Measurements from ENCODE around the gene MED29.

DNA sequence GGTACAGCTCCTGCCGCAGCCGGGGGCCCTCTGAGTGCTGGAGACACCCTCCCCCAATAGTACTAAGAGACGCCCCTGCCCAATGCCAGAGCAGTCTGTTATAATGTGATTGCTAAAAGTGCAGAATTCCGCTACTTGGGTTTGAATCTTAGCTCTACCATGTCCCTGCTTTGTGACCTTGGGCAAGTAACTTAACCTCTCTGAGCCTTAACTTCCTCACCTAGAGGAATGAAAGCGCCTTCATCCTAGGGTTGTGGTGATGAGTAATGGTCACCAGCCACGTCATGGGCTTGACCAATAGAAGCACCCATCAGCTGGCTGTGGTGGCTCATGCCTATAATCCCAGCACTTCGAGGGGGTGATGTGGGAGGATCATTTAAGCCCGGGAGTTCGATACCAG lies 27.8 kb downstream of the MED29 start:
- TF ChIP-seq, protein P1, sequence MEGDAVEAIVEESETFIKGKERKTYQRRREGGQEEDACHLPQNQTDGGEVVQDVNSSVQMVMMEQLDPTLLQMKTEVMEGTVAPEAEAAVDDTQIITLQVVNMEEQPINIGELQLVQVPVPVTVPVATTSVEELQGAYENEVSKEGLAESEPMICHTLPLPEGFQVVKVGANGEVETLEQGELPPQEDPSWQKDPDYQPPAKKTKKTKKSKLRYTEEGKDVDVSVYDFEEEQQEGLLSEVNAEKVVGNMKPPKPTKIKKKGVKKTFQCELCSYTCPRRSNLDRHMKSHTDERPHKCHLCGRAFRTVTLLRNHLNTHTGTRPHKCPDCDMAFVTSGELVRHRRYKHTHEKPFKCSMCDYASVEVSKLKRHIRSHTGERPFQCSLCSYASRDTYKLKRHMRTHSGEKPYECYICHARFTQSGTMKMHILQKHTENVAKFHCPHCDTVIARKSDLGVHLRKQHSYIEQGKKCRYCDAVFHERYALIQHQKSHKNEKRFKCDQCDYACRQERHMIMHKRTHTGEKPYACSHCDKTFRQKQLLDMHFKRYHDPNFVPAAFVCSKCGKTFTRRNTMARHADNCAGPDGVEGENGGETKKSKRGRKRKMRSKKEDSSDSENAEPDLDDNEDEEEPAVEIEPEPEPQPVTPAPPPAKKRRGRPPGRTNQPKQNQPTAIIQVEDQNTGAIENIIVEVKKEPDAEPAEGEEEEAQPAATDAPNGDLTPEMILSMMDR (IDR thresholded peaks at IDR 0.05): no peak
- TF ChIP-seq POLR2A (IDR thresholded peaks at IDR 0.05): no peak

Data from ovary (tissue), 3 donors.